ENCODE results near the gene CFAP119. TPM values are rescaled to one million over a fixed set of nuclear protein-coding genes. Genes with fewer than 3 reads are reported as not detected.

The CFAP119 gene
- 3.1 to 8.7 TPM (median 7.5 TPM) in 5 replicates for total RNA-seq (2022; extraction: Qiagen RNA extraction)

GRCh38 chr16:30761928-30762902 lies at the start of gene CFAP119, which contains the start of gene RNF40:
Gene CFAP119, minus strand, starts transcription at chr16:30762062. Its CDS starts 314 bp downstream, at chr16:30761748.
Gene RNF40, plus strand, starts transcription at chr16:30762322. Its CDS starts 224 bp downstream, at chr16:30762546.

GRCh38 chr16:30786936-30787612 lies 25.2 kb upstream of the CFAP119 start, which contains the start of gene ZNF629:
Gene ZNF629, minus strand, starts transcription at chr16:30787205. Its CDS starts 2,723 bp downstream, at chr16:30784482.

GRCh38 chr16:30747799-30748633 lies 13.8 kb downstream of the CFAP119 start, which contains the start of gene PHKG2:
Gene PHKG2, plus strand, starts transcription at chr16:30748425. Its CDS starts 396 bp downstream, at chr16:30748821.

Other genes with a start within 250 kb of the CFAP119 start
- 37.5 to 48.9 TPM (median 48.5 TPM) in 5 replicates for gene ZNF768, start 235.5 kb downstream of the CFAP119 start, total RNA-seq (2022; extraction: Qiagen RNA extraction)
- gene ZNF747, start 227.2 kb downstream of the CFAP119 start, total RNA-seq (2022; extraction: Qiagen RNA extraction): 3.2 to 5.4 TPM (median 4.4 TPM) in 5 replicates
- 3.9 to 6.2 TPM (median 5.8 TPM) in 5 replicates for gene ZNF764, start 203.7 kb downstream of the CFAP119 start, total RNA-seq (2022; extraction: Qiagen RNA extraction)
- 7.1 to 8.3 TPM (median 7.6 TPM) in 5 replicates for gene ZNF688, start 190.3 kb downstream of the CFAP119 start, total RNA-seq (2022; extraction: Qiagen RNA extraction)
- not detected in 5 replicates for gene ZNF785, start 176.4 kb downstream of the CFAP119 start, total RNA-seq (2022; extraction: Qiagen RNA extraction)
- gene ZNF689, start 151.7 kb downstream of the CFAP119 start, total RNA-seq (2022; extraction: Qiagen RNA extraction): 8.6 to 10.5 TPM (median 9.9 TPM) in 5 replicates
- gene PRR14, start 111.1 kb downstream of the CFAP119 start, total RNA-seq (2022; extraction: Qiagen RNA extraction): 15.9 to 23.6 TPM (median 22.7 TPM) in 5 replicates
- gene FBRS, start 103.6 kb downstream of the CFAP119 start, total RNA-seq (2022; extraction: Qiagen RNA extraction): 26.0 to 48.5 TPM (median 46.3 TPM) in 5 replicates
- gene SRCAP, start 62.9 kb downstream of the CFAP119 start, total RNA-seq (2022; extraction: Qiagen RNA extraction): 7.8 to 36.9 TPM (median 31.2 TPM) in 5 replicates
- gene PHKG2, start 13.6 kb downstream of the CFAP119 start, total RNA-seq (2022; extraction: Qiagen RNA extraction): 19.9 to 31.6 TPM (median 26.2 TPM) in 5 replicates
- 67.2 to 89.4 TPM (median 83.7 TPM) in 5 replicates for gene RNF40, start 260 bp upstream of the CFAP119 start, total RNA-seq (2022; extraction: Qiagen RNA extraction)
- gene ZNF629, start 25.1 kb upstream of the CFAP119 start, total RNA-seq (2022; extraction: Qiagen RNA extraction): 17.1 to 20.8 TPM (median 19.3 TPM) in 5 replicates
- 28.2 to 42.9 TPM (median 40.1 TPM) in 5 replicates for gene BCL7C, start 132.0 kb upstream of the CFAP119 start, total RNA-seq (2022; extraction: Qiagen RNA extraction)
- 0.07 to 0.26 TPM (median 0.21 TPM) in 5 replicates for gene CTF1, start 134.6 kb upstream of the CFAP119 start, total RNA-seq (2022; extraction: Qiagen RNA extraction)
- gene FBXL19, start 161.5 kb upstream of the CFAP119 start, total RNA-seq (2022; extraction: Qiagen RNA extraction): 10.3 to 22.1 TPM (median 19.3 TPM) in 5 replicates
- gene ORAI3, start 187.0 kb upstream of the CFAP119 start, total RNA-seq (2022; extraction: Qiagen RNA extraction): 9.4 to 14.4 TPM (median 11.0 TPM) in 5 replicates
- 13.3 to 22.5 TPM (median 20.3 TPM) in 5 replicates for gene SETD1A, start 195.7 kb upstream of the CFAP119 start, total RNA-seq (2022; extraction: Qiagen RNA extraction)
- 11.5 to 17.6 TPM (median 14.2 TPM) in 5 replicates for gene HSD3B7, start 223.1 kb upstream of the CFAP119 start, total RNA-seq (2022; extraction: Qiagen RNA extraction)
- gene STX1B, start 248.6 kb upstream of the CFAP119 start, total RNA-seq (2022; extraction: Qiagen RNA extraction): 1.6 to 2.4 TPM (median 1.9 TPM) in 5 replicates